ENCODE results near the gene MORC3.
"Not testable (repeated sequence)": the region's sequence is repeated elsewhere in the genome, so short reads cannot be mapped to it uniquely, and the experiment has no call there.

Gene MORC3, protein sequence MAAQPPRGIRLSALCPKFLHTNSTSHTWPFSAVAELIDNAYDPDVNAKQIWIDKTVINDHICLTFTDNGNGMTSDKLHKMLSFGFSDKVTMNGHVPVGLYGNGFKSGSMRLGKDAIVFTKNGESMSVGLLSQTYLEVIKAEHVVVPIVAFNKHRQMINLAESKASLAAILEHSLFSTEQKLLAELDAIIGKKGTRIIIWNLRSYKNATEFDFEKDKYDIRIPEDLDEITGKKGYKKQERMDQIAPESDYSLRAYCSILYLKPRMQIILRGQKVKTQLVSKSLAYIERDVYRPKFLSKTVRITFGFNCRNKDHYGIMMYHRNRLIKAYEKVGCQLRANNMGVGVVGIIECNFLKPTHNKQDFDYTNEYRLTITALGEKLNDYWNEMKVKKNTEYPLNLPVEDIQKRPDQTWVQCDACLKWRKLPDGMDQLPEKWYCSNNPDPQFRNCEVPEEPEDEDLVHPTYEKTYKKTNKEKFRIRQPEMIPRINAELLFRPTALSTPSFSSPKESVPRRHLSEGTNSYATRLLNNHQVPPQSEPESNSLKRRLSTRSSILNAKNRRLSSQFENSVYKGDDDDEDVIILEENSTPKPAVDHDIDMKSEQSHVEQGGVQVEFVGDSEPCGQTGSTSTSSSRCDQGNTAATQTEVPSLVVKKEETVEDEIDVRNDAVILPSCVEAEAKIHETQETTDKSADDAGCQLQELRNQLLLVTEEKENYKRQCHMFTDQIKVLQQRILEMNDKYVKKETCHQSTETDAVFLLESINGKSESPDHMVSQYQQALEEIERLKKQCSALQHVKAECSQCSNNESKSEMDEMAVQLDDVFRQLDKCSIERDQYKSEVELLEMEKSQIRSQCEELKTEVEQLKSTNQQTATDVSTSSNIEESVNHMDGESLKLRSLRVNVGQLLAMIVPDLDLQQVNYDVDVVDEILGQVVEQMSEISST

DNA sequence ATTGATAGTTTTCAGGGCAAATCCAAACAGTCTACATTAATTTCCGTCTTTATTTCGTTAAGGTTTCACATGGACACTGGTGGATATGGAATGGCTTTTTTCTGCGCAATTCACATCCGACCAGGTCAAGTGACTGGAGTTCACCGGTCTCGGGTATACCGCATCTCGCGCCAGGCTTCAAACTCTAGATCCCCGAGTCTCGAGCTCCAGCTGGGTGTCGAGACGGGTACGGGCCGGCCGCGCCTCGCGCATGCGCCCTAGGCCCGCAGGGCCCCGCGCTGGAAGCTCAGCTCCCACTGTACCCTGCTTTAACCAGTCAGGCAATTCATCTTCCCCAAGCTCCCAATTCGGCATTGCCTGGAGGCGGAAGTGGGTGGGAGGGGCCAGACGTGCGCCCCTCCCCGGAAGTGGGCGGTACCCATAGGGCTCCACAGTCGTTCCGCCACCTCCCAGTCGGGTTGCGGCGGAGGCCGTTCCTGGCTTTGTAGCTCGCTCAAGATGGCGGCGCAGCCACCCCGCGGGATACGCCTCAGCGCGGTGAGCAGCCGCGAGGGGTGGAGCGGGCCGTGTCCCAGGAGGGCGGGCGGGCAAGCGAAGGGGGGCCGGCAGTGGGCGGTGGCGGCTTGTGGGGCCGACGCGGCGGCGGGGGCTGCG lies at the start of gene MORC3:
Gene MORC3 (plus strand): TSS at position 431 of the 654 bp plus-strand sequence. CDS start 68 bp downstream, at position 499.
- Mint-ChIP-seq H3K36me3 (peaks cover 27% of the 10 kb centered on the region), H3K9me3 (peaks cover 4% of the 10 kb centered on the region), H3K27me3 (peaks cover 14% of the 10 kb centered on the region), H3K27ac (peak within 1 kb of the TSS; percentile 99), H3K4me3 (peak within 1 kb of the TSS; percentile 94), H3K4me1 (peaks cover 35% of the 10 kb centered on the region)
- peak; percentile 98 for DNase-seq
- CTCF ChIA-PET, result interaction anchor here (0.6 to 3.6 kb wide), 9 partner anchors 11 to 1600 kb away, joined by 3 to 17 read pairs (median 5); partner anchors contain the start of gene SETD4

DNA sequence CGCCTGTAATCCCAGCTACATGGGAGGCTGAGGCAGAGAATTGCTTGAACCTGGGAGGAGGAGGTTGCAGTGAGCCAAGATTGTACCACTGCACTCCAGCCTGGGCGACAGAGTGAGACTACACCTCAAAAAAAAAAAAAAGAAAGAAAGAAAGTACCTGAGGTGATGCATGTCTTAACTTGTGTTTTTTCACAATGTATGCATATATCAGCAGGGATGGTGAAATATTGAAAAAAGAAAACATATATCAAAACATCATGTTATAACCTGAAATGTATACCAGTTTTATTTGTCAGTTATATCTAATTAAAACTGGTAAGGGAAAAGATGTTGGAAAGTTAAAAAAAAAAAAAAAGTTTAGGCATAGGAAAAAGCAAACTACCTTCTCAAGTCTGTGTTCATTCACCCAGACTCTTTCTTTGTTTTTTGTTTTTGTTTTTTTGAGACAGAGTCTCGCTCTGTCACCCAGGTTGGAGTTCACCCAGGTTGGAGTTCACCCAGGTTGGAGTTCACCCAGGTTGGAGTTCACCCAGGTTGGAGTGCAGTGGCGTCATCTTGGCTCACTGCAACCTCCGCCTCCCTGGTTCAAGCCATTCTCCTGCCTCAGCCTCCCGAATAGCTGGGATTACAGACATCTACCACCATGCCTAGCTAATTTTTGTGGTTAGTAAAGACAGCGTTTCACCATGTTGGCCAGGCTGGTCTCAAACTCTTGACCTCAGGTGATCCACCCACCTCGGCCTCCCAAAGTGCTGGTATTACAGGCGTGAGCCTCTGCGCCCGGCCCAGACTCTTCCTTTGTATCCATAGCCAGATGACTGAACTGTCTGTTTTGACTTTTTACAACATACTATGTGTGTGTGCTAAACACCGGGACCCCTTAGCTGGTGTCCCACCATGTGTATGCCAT lies 49.0 kb upstream of the MORC3 start:
- CTCF ChIA-PET, result interaction anchor here (0.6 to 1.0 kb wide), 2 partner anchors 11 to 27 kb away, joined by 3 read pairs; no protein-coding TSS in a partner anchor
- not testable (repeated sequence) for H3K4me1 Mint-ChIP-seq, H3K4me3 Mint-ChIP-seq, H3K27me3 Mint-ChIP-seq, H3K9me3 Mint-ChIP-seq, H3K27ac Mint-ChIP-seq, DNase-seq
- peaks cover 31% of the 10 kb centered on the region for H3K36me3 Mint-ChIP-seq

DNA sequence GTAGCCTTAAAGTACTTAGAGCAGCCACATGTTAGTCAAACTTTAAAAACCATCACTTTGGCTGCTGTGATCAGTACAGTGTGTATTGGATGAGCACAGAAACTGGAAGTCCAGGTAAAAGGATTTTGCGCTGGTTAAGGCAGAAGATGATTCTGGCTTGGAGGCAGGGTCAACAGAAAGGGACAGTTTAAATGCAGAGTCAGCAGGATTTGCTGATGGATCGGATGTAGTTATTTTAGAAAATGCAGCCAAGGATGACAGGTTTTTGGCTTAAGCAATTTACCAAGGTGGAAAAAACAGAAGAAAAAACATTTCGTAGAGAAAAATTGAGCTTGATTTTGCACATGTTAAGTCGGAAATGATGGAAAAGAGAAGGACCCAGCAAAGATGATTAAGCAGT lies 45.9 kb upstream of the MORC3 start:
- Mint-ChIP-seq H3K36me3 (peaks cover 30% of the 10 kb centered on the region), H3K4me1 (no peaks in the 10 kb centered on the region), H3K4me3 (no peak overlapping the region), H3K27me3 (no peaks in the 10 kb centered on the region), H3K27ac (no peak overlapping the region), H3K9me3 (no peaks in the 10 kb centered on the region)
- no peak for DNase-seq
- CTCF ChIA-PET, result interaction anchor here (1.4 kb wide), 1 partner anchor 13 kb away, joined by 3 read pairs; no protein-coding TSS in a partner anchor

DNA sequence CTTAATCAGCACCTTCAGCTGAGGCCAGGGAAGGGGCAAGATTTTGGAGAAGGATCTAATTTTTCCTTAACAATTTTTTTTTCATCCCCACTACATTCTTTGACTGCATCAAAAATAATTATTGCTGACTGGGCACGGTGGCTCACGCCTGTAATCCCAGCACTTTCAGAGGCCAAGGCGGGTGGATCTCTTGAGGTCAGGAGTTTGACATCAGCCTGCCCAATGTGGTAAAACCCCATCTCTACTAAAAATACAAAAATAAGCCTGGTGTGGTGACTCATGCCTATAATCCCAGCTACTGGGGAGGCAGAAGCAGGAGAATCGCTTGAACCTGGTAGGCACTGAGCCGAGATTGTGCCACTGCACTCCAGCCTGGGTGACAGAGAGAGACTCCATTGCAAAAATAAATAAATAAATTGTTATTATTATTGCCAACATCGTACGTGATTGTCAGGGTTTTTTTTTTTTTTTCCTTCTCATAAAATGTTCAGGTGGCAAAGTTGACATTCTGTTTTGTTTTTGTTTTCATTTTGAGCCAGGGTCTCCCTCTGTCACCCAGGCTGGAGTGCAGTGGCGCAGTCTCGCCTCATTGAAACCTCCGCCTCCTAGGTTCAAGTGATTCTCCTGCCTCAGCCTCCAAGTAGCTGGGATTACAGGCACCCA lies 37.3 kb upstream of the MORC3 start:
- no peak for DNase-seq
- Mint-ChIP-seq H3K27me3 (no peaks in the 10 kb centered on the region), H3K36me3 (peaks cover 35% of the 10 kb centered on the region), H3K9me3 (no peaks in the 10 kb centered on the region), H3K27ac (no peak overlapping the region), H3K4me1 (peaks cover 9% of the 10 kb centered on the region), H3K4me3 (no peak overlapping the region)
- CTCF ChIA-PET, result no interaction called here

DNA sequence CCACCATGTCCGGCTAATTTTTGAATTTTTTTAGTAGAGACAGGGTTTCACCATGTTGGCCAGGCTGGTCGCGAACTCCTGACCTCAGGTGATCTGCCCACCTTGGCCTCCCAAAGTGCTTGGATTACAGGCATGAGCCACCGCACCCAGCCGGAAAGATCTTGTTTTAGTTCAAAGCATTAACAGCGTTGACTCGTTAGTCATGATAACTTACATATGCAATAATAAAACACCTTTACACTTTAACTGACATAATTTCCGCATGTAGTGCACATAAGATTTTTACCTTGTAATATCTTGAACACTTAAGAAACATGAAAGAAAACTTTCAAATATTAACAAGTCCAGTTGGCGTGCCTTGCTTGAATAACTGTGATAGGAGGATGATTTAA lies 36.8 kb upstream of the MORC3 start:
- peaks cover 14% of the 10 kb centered on the region for H3K4me1 Mint-ChIP-seq
- peaks cover 34% of the 10 kb centered on the region for H3K36me3 Mint-ChIP-seq
- H3K27me3 Mint-ChIP-seq, CTCF ChIA-PET, H3K4me3 Mint-ChIP-seq, DNase-seq, H3K9me3 Mint-ChIP-seq: not testable (repeated sequence)
- peak overlapping the region; percentile 62 for H3K27ac Mint-ChIP-seq

DNA sequence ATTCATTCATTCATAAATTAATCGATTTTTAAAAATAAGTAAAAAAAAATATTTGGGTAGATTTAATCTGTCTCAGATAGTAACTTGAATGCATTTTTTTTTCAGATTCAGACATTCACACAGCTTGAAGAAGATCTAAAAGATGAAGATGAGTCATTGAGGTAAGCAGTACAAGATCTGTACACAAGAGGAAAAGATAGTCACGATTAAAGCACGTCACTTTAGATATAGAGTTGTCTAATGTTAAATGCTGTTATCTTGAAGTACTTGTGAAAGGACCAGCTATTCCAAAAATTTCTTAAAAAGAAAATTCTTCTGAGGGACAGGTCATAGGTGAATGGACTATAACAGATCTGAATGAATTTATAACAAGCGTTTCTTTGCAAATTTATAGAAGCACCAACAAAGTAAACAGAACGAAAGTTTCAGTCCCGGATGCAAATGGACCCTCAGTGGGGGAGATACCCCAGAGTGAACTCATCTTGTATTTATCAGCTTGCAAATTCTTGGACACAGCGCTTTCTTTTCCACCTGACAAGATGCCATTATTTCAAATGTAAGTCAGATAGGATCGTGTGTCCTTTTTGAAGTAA lies 31.2 kb upstream of the MORC3 start:
- H3K9me3 Mint-ChIP-seq, result no peaks in the 10 kb centered on the region
- H3K27ac Mint-ChIP-seq, result peak overlapping the region; percentile 97
- H3K36me3 Mint-ChIP-seq, result peaks cover 32% of the 10 kb centered on the region
- H3K4me1 Mint-ChIP-seq, result peaks cover 37% of the 10 kb centered on the region
- DNase-seq, result no peak
- no peaks in the 10 kb centered on the region for H3K27me3 Mint-ChIP-seq
- peak overlapping the region; percentile 48 for H3K4me3 Mint-ChIP-seq
- CTCF ChIA-PET, result interaction anchor here (0.6 to 2.0 kb wide), 7 partner anchors 10 to 1312 kb away, joined by 3 to 14 read pairs (median 4); partner anchors contain the start of gene MORC3

DNA sequence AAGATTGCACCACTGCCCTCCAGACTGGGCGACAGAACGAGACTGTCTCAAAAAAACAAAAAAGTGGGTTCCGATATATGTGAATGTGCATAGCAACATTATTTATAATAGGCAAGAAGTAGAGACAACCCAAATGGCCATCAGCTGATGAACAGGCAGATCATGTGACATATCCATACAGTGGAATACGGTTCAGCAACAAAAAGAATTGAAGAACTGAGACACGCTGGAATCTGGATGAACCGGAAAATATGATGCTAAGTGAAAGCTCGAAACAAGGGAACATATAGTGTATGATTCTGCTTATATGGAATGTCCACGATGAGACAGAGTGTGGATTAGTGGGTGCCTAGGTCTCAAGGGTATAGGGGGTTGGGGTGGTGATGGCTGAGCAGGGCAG lies 28.5 kb upstream of the MORC3 start:
- no peak overlapping the region for H3K4me3 Mint-ChIP-seq

DNA sequence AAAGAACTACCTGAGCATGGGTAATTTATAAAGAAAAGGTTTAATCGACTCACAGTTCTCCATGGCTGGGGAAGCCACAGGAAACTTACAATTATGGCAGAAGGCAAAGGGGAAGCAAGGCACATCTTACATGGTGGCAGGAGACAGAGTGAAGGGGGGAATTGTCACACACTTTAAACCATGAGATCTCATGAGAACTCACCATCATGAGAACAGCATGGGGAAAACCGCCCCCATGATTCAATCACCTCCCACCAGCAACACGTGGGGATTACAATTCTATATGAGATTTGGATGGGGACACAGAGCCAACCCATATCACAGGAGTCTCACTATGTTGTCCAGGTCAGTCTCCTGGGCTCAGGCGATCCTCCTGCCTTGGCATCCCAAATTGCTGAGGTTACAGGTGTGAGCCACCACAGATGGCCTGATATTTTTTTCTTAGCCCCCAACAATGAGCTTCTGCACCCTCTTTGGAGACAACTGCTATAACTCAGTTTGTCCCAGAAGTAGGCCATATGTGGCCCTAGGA lies 22.5 kb upstream of the MORC3 start:
- Mint-ChIP-seq H3K4me3 (peak overlapping the region; percentile 69), H3K9me3 (peaks cover 3% of the 10 kb centered on the region), H3K27me3 (no peaks in the 10 kb centered on the region), H3K4me1 (peaks cover 55% of the 10 kb centered on the region), H3K36me3 (peaks cover 26% of the 10 kb centered on the region), H3K27ac (peak overlapping the region; percentile 95)
- DNase-seq, result no peak
- CTCF ChIA-PET, result interaction anchor here (2.6 to 3.2 kb wide), 2 partner anchors 9 to 23 kb away, joined by 14 to 17 read pairs; partner anchors contain the start of gene MORC3

More for the DNA sequence above, 28.5 kb upstream of the MORC3 start:
- no peak for DNase-seq
- Mint-ChIP-seq H3K36me3 (peaks cover 43% of the 10 kb centered on the region), H3K27ac (peak overlapping the region; percentile 40), H3K4me1 (peaks cover 44% of the 10 kb centered on the region), H3K27me3 (no peaks in the 10 kb centered on the region), H3K9me3 (no peaks in the 10 kb centered on the region)
- CTCF ChIA-PET, result interaction anchor here (0.7 kb wide), 1 partner anchor 32 kb away, joined by 3 read pairs; no protein-coding TSS in a partner anchor

DNA sequence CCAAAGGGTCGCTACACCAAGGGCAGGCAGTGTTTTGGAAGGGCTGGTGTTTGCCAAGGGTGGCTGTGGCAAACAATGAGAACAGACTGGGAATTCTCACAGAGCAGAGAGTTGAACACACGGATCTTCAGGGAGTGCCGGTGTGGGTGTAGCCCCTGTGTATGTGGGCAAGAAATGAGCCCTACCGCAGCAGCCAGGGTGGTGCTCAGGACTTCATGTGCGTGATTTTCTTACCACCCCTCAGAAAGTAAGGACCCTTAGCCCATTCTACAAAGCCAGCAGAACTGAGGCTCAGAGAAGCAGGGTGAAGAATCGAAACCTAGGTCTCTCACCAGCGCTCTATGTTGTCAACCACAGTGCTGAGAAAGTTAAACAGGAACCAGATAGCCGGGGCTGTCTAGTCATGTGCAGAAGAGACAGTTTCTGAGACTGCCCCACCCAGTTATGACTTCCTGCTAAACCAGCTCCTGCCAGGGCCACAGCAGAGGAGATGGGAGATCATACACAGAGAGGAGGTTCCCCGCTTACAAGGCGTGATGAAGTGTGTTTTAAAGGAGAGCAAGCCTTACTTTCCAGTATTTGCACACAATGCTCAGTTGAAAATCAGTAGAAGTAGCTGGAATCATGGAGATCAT lies 21.9 kb upstream of the MORC3 start:
- H3K9me3 Mint-ChIP-seq, result peaks cover 3% of the 10 kb centered on the region
- H3K4me1 Mint-ChIP-seq, result peaks cover 61% of the 10 kb centered on the region
- peak; percentile 87 for DNase-seq
- H3K4me3 Mint-ChIP-seq, result peak overlapping the region; percentile 69
- H3K27ac Mint-ChIP-seq, result peak overlapping the region; percentile 95
- peaks cover 25% of the 10 kb centered on the region for H3K36me3 Mint-ChIP-seq
- no peaks in the 10 kb centered on the region for H3K27me3 Mint-ChIP-seq
- CTCF ChIA-PET, result interaction anchor here (0.6 to 3.2 kb wide), 3 partner anchors 9 to 27 kb away, joined by 3 to 17 read pairs (median 14); partner anchors contain the start of gene MORC3

DNA sequence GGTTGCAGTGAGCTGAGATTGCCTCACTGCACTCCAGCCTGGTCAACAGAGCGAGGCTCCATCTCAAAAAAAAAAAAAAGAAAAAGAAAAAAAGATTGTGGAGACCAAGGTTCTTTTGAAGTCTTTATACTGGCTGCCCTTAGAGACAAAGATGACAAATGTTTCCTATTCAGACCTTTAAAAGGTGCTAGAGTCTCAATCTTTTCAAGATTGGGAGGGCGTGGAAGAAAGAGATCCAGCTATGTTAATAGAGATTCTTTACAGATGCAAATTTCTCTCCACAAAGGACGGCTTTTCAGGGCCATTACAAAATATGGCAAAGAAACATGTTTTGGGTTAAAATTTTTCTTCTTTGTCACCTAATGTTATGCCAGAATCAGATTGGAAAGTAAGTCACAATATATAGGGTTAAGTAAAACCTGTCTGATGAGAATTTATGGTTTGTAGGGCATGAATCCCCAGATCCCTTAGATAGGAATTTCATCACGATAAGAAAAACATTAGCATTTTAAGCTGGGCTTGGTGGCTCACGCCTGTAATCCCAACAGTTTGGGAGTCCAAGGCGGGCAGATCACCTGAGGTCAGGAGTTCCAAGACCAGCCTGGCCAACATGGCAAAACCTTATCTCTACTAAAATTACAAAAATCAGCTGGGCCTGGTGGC lies 13.0 kb upstream of the MORC3 start:
- Mint-ChIP-seq H3K9me3 (peaks cover 9% of the 10 kb centered on the region), H3K4me3 (no peak overlapping the region), H3K27me3 (no peaks in the 10 kb centered on the region), H3K27ac (no peak overlapping the region), H3K36me3 (peaks cover 4% of the 10 kb centered on the region), H3K4me1 (peaks cover 25% of the 10 kb centered on the region)
- DNase-seq, result no peak
- CTCF ChIA-PET, result no interaction called here

DNA sequence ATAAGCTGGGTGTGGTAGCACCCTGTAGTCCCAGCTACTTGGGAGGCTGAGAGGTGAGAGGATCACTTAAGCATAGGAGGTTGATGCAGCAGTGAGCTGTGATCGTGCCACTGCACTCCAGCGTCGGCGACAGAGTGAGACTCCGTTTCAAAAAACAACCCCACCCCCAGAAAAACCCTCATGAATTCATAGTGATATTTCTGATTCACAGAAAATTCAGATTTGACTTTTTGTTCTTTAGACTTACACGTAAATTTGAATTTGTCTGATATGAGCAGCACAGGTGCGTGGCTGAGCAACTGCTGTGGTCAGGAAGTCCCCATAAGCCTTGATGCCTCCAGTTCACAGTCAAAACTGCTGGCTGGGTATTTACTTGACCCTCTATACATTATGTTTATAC lies 10.0 kb upstream of the MORC3 start:
- Mint-ChIP-seq H3K9me3 (peaks cover 15% of the 10 kb centered on the region), H3K4me3 (no peak overlapping the region), H3K36me3 (peaks cover 4% of the 10 kb centered on the region), H3K27me3 (no peaks in the 10 kb centered on the region), H3K4me1 (peaks cover 15% of the 10 kb centered on the region), H3K27ac (peak overlapping the region; percentile 76)
- CTCF ChIA-PET, result no interaction called here
- DNase-seq, result peak; percentile 33

Measured in activated naive CD4-positive, alpha-beta T cell treated with anti-CD3 and anti-CD28 coated beads, Interleukin-2, amount 10 ng/mL, durations not matched to agents 7 days and 5 days (primary cell).